Hepatocyte (in vitro differentiated cells): ENCODE results near the gene SNTG2. TPM values are rescaled to one million over a fixed set of nuclear protein-coding genes. Genes with fewer than 3 reads are reported as not detected.

Experiments
- DNase-seq: peaks from one replicate; pipeline ENCODE4 v3.0.0-alpha.2; 2016; ENCODE audit warnings: low spot score
- H2AFZ ChIP-seq: fragments of 200-600 bp; sonication (generic); 2 replicates; pipeline ENCODE4 v1.6.0; 2016; ENCODE audit warnings: antibody characterized with exemption, mild to moderate bottlenecking
- H3K27ac ChIP-seq: fragments of 200-600 bp; sonication (generic); 2 replicates; pipeline ENCODE4 v1.5.1; 2016; ENCODE audit warnings: mild to moderate bottlenecking
- H3K27me3 ChIP-seq: fragments of 200-600 bp; sonication (generic); 2 replicates; pipeline ENCODE4 v1.6.1; 2016
- H3K36me3 ChIP-seq: fragments of 200-600 bp; sonication (generic); replicated peaks from 2 replicates; pipeline ENCODE4 v1.5.1; 2016; ENCODE audit warnings: low read depth; ENCODE audit not compliant: insufficient read depth
- H3K4me1 ChIP-seq: fragments of 200-600 bp; sonication (generic); 2 replicates; pipeline ENCODE4 v1.5.1; 2016; ENCODE audit warnings: mild to moderate bottlenecking, moderate library complexity; ENCODE audit not compliant: insufficient read depth
- H3K4me2 ChIP-seq: fragments of 200-600 bp; sonication (generic); 2 replicates; pipeline ENCODE4 v1.6.0; 2016
- H3K4me3 ChIP-seq: fragments of 200-600 bp; sonication (generic); 2 replicates; pipeline ENCODE4 v1.5.1; 2016; ENCODE audit warnings: mild to moderate bottlenecking
- H3K79me2 ChIP-seq: fragments of 200-600 bp; sonication (generic); 2 replicates; pipeline ENCODE4 v1.6.0; 2017; ENCODE audit warnings: mild to moderate bottlenecking
- H3K9me2 ChIP-seq: fragments of 200-600 bp; sonication (generic); replicated peaks from 2 replicates; pipeline ENCODE4 v1.6.0; 2017; ENCODE audit warnings: mild to moderate bottlenecking; ENCODE audit not compliant: insufficient read depth
- H3K9me3 ChIP-seq: fragments of 200-600 bp; sonication (generic); 2 replicates; pipeline ENCODE4 v1.5.1; 2016; ENCODE audit warnings: low read depth, mild to moderate bottlenecking
- H4K20me1 ChIP-seq: fragments of 200-600 bp; sonication (generic); 2 replicates; pipeline ENCODE4 v1.6.0; 2016; ENCODE audit warnings: mild to moderate bottlenecking; ENCODE audit not compliant: insufficient read depth, poor library complexity, severe bottlenecking
- CTCF ChIP-seq: fragments of 200-600 bp; sonication (generic); IDR thresholded peaks from 2 replicates; pipeline ENCODE4 v1.5.1; 2016; ENCODE audit warnings: antibody characterized with exemption, mild to moderate bottlenecking; ENCODE audit not compliant: poor library complexity
- EZH2 ChIP-seq: fragments of 200-600 bp; sonication (generic); IDR thresholded peaks from 2 replicates; pipeline ENCODE4 v1.6.1; 2016; ENCODE audit warnings: antibody characterized with exemption, mild to moderate bottlenecking, borderline replicate concordance
- EZH2phosphoT487 ChIP-seq: fragments of 200-600 bp; sonication (generic); IDR thresholded peaks from one replicate; pipeline ENCODE4 v1.6.1; 2018; ENCODE audit warnings: antibody characterized with exemption, mild to moderate bottlenecking, low read depth, moderate library complexity; ENCODE audit not compliant: unreplicated experiment, severe bottlenecking
- WGBS: methylation state at CpG from one replicate; pipeline ENCODE4 v1.1.6; 2016; ENCODE audit warnings: low lambda C conversion rate; ENCODE audit errors: missing lambda C conversion rate; 5-methylcytosine and 5-hydroxymethylcytosine counted together
- polyA plus RNA-seq: library from polyadenylated mRNA; unstranded; fragments of >200 nt; fragmentation: Nextera tagmentation; extraction: Ambion mirVana; gene quantifications from 2 replicates; pipeline ENCODE4 v1.2.1, GENCODE V29; 2016
- total RNA-seq: library from RNA; depleted of rRNA; stranded (reverse); fragments of >200 nt; gene quantifications from 2 replicates; pipeline ENCODE4 v1.2.3, GENCODE V29; 2014

Gene SNTG2
- total and polyA plus RNA-seq, 2 experiments from 2014 or later = not detected

GRCh38 chr2:1187189-1187588 is 236.5 kb downstream of the SNTG2 start:
- H3K36me3 ChIP-seq = no peaks in the 10 kb centered on the region
- H3K9me3 ChIP-seq = no peaks in the 10 kb centered on the region
- H4K20me1 ChIP-seq = no peaks in the 10 kb centered on the region
- H3K4me2 ChIP-seq = no peak overlapping the region
- no peak for DNase-seq
- no peak overlapping the region for H3K27ac ChIP-seq
- 77% methylated on average over 3 of the region's 3 CpGs for WGBS
- H3K9me2 ChIP-seq = no peaks in the 10 kb centered on the region
- no peak overlapping the region for H3K4me3 ChIP-seq
- H3K27me3 ChIP-seq = no peaks in the 10 kb centered on the region
- TF ChIP-seq EZH2 = no peak
- no peak for TF ChIP-seq EZH2phosphoT487
- H3K4me1 ChIP-seq = no peaks in the 10 kb centered on the region
- H3K79me2 ChIP-seq = no peaks in the 10 kb centered on the region
- H2AFZ ChIP-seq = no peak overlapping the region

GRCh38 chr2:1192121-1192520 is 241.5 kb downstream of the SNTG2 start:
- Histone ChIP-seq H3K9me3 (no peaks in the 10 kb centered on the region), H3K27ac (no peak overlapping the region), H3K9me2 (no peaks in the 10 kb centered on the region), H3K36me3 (no peaks in the 10 kb centered on the region), H4K20me1 (no peaks in the 10 kb centered on the region), H3K4me2 (no peak overlapping the region), H3K4me3 (no peak overlapping the region), H3K27me3 (no peaks in the 10 kb centered on the region), H3K4me1 (no peaks in the 10 kb centered on the region), H2AFZ (no peak overlapping the region), H3K79me2 (no peaks in the 10 kb centered on the region)
- DNase-seq = no peak
- TF ChIP-seq EZH2phosphoT487 = no peak
- no peak for TF ChIP-seq EZH2
- no peak for TF ChIP-seq CTCF
- WGBS = 83% methylated on average over 5 of the region's 5 CpGs

- Histone ChIP-seq H3K36me3 (no peaks in the 10 kb centered on the region), H3K27me3 (no peaks in the 10 kb centered on the region), H3K4me1 (no peaks in the 10 kb centered on the region), H3K9me2 (no peaks in the 10 kb centered on the region), H3K4me3 (no peak overlapping the region), H2AFZ (no peak overlapping the region), H3K79me2 (no peaks in the 10 kb centered on the region), H3K9me3 (no peaks in the 10 kb centered on the region), H4K20me1 (no peaks in the 10 kb centered on the region), H3K27ac (no peak overlapping the region), H3K4me2 (no peak overlapping the region)
- TF ChIP-seq CTCF (no peak), EZH2 (no peak), EZH2phosphoT487 (no peak)
- DNase-seq = no peak
- WGBS = 91% methylated on average over 2 of the region's 2 CpGs
Observed at GRCh38 chr2:1193801-1194200, 243.2 kb downstream of the SNTG2 start.

- 85% methylated on average over 6 of the region's 6 CpGs for WGBS
- H3K9me3 ChIP-seq = no peaks in the 10 kb centered on the region
- no peak for TF ChIP-seq EZH2phosphoT487
- TF ChIP-seq CTCF = no peak
- TF ChIP-seq EZH2 = no peak
Observed at GRCh38 chr2:1203772-1204171, 253.1 kb downstream of the SNTG2 start.

More at GRCh38 chr2:1203772-1204171, 253.1 kb downstream of the SNTG2 start:
- Histone ChIP-seq H3K36me3 (no peaks in the 10 kb centered on the region), H3K27ac (no peak overlapping the region), H3K4me3 (no peak overlapping the region), H3K4me1 (no peaks in the 10 kb centered on the region), H2AFZ (no peak overlapping the region), H3K4me2 (no peak overlapping the region), H3K27me3 (no peaks in the 10 kb centered on the region), H3K79me2 (no peaks in the 10 kb centered on the region), H3K9me2 (no peaks in the 10 kb centered on the region), H4K20me1 (no peaks in the 10 kb centered on the region)
- no peak for DNase-seq
